ENCODE results near the gene ROBO1.
"Not testable (repeated sequence)": the region's sequence is repeated elsewhere in the genome, so short reads cannot be mapped to it uniquely, and the experiment has no call there.

The ROBO1 gene

GRCh38 chr3:79310016-79310415 lies 457.8 kb downstream of the ROBO1 start:
- no peak for DNase-seq (ENCODE audit: low spot score)

- DNase-seq (ENCODE audit: low spot score) = no peak
Observed at GRCh38 chr3:79306934-79307570, 460.7 kb downstream of the ROBO1 start.

- DNase-seq (ENCODE audit: low spot score) = not testable (repeated sequence)
Observed at GRCh38 chr3:79299949-79300635, 467.7 kb downstream of the ROBO1 start.

- no peak for DNase-seq (ENCODE audit: low spot score)
Observed at GRCh38 chr3:79297245-79297960, 470.4 kb downstream of the ROBO1 start.

- DNase-seq (ENCODE audit: low spot score) = no peak
Observed at GRCh38 chr3:79286882-79287281, 480.9 kb downstream of the ROBO1 start.

- DNase-seq (ENCODE audit: low spot score) = no peak
Observed at GRCh38 chr3:79285871-79286270, 481.9 kb downstream of the ROBO1 start.

GRCh38 chr3:79285380-79285779 lies 482.4 kb downstream of the ROBO1 start:
- no peak for DNase-seq (ENCODE audit: low spot score)

- DNase-seq (ENCODE audit: low spot score) = no peak
Observed at GRCh38 chr3:79284781-79285180, 483.0 kb downstream of the ROBO1 start.

- DNase-seq (ENCODE audit: low spot score) = no peak
Observed at GRCh38 chr3:79278681-79279080, 489.1 kb downstream of the ROBO1 start.

GRCh38 chr3:79268422-79268821 lies 499.4 kb downstream of the ROBO1 start:
- no peak for DNase-seq (ENCODE audit: low spot score)

GRCh38 chr3:79264892-79265291 lies 502.9 kb downstream of the ROBO1 start:
- no peak for DNase-seq (ENCODE audit: low spot score)

GRCh38 chr3:79263423-79263822 lies 504.4 kb downstream of the ROBO1 start:
- DNase-seq (ENCODE audit: low spot score) = no peak

- no peak for DNase-seq (ENCODE audit: low spot score)
Observed at GRCh38 chr3:79258479-79258878, 509.3 kb downstream of the ROBO1 start.

GRCh38 chr3:79257791-79258190 lies 510.0 kb downstream of the ROBO1 start:
- DNase-seq (ENCODE audit: low spot score) = no peak

GRCh38 chr3:79255702-79256101 lies 512.1 kb downstream of the ROBO1 start:
- DNase-seq (ENCODE audit: low spot score) = no peak

- no peak for DNase-seq (ENCODE audit: low spot score)
Observed at GRCh38 chr3:79255292-79255691, 512.5 kb downstream of the ROBO1 start.

- no peak for DNase-seq (ENCODE audit: low spot score)
Observed at GRCh38 chr3:79253704-79254103, 514.1 kb downstream of the ROBO1 start.

GRCh38 chr3:79253271-79253670 lies 514.5 kb downstream of the ROBO1 start:
- no peak for DNase-seq (ENCODE audit: low spot score)

- DNase-seq (ENCODE audit: low spot score) = no peak
Observed at GRCh38 chr3:79250746-79251145, 517.1 kb downstream of the ROBO1 start.

- DNase-seq (ENCODE audit: low spot score) = no peak
Observed at GRCh38 chr3:79249701-79250100, 518.1 kb downstream of the ROBO1 start.

GRCh38 chr3:79247725-79248043 lies 520.1 kb downstream of the ROBO1 start:
- DNase-seq (ENCODE audit: low spot score) = no peak

- DNase-seq (ENCODE audit: low spot score) = no peak
Observed at GRCh38 chr3:79246875-79247724, 520.7 kb downstream of the ROBO1 start.
